ENCODE data around the gene GSG1L.

GSG1L gene

DNA sequence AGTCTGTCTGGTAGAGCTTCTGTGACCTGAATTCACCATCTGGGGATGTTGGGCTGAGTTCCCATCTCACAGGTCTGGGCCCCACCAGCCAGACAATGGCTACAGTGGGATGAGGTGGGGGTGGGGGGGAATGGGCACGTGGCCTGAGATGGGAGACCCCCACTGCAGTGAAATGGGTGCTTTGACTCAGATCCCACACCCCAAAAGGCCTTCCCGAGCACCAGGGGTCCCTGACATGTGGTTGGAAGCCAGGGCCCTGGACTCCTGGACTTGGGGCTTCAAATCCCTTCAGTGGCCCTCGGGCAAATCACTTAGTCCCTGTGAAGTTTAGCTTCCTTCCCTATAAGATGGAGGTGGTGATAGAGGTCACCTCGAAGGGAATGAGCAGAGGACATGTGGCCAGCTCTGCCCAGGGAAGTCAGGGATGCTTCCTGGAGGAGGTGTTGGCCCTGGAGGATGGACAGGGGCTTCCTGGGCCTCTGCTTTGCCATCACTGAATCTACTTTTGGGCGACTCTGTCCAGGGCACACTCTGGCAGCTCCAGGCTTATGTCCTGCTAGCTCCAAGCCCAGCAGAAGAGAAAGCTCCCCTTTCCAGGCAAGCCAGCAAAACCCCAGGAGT lies 295.4 kb downstream of the GSG1L start:
- no peak for DNase-seq

DNA sequence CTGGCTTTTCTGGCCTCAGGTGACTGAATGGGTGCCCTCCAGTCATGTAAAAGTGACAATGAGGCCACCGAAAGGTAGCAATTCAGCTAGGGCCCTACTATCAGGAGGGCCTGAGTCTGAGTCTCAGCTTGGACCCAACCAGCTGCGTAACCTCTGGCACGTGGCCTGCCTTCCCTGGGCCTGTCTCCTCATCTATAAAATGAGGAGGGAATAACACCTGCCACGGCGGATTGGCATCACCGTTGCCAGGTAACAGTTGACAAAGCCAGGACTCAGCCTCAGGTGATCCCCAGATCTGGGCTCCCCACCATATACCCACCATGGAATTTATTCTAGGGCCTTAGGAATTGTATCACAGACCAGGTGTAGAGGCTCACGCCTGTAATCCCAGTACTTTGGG lies 296.4 kb downstream of the GSG1L start:
- DNase-seq = no peak

DNA sequence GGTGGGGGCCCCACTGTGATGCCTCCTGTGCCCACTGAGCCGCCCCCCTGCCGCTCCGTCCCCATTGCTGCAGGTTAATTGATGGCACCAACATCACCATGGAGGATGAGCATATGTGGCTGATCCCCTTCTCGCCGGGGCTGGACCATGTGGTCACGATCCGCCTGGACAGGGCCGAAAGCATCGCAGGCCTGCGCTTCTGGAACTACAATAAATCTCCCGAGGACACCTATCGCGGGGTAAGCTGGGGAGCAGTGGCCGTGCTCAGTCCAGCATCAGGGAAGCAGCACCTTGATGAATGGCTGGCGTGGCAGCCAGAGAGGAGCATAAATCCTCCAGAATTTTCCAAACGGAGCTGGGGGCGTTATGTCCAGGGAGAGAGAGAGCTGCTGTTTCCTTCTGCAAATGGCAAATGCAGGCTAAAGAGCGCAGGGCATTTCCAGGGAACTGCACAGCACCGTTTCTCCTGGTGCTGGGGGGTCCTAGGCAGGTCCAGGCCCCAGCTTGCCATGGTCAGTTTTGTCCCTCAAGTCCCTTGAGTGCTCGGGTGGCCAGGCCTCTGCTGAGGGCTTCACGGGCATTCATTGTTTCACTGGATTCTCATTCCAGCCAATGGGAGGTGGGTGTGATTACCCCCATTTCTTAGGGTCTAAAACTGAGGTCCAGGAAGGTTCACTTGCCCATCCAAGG lies 297.1 kb downstream of the GSG1L start:
- DNase-seq = no peak

DNA sequence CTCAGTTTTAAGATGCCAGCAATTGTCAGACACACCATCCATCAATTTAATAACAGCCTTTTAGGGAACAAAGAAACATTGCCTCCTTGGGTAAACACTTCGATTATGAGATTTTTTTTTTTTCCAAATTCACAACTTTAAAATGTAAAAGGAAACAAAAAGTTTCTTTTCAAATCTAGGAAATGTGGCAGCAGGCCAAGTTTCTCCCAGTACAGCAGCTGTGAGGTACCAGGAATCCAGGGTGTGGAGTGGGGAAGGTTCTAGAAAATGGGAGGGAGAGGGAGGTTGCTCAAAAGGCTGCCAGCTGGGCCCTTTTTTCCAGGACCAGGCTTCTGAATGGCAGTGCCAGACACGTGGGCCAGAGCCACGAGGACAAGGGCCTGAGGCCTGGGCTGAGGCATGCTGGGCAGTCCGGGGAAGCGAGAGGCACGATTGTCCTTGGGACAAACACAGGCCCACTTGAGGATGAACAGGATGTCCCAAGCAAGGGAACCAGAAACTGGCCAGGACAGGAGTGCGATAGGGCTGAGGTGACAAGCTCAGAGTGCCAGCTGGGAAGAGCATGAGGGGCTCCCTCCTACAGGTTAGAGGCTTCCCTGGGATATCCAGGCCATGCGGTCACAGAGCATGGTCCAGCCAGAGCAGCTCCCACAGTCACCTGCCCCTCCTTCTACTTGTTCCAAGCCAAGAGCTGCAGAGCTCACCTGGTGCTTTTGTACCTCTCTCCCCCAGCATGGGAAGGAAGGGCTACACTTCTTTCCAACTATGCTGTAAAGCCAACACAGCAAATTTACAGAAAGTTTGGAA lies 298.4 kb downstream of the GSG1L start:
- no peak for DNase-seq

DNA sequence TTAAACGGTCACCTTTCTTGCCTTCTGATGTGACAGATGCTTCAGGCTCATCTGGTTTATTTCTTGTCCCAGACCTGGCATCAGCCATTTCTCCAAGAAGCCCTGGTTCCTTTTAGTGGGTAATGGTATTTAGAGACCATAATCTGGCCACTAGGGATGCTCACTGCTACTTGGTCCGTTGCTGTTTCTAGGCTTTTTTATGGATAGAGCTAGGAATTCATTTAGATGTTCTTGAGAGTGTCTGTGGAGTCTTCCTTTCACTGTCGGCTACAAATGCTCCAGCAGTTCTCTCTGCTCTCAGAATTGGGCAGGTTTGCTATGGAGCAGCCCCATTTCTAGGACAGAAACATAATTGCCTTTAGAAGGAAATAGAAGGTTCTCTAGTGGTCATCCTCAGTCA lies 299.1 kb downstream of the GSG1L start:
- DNase-seq = no peak

DNA sequence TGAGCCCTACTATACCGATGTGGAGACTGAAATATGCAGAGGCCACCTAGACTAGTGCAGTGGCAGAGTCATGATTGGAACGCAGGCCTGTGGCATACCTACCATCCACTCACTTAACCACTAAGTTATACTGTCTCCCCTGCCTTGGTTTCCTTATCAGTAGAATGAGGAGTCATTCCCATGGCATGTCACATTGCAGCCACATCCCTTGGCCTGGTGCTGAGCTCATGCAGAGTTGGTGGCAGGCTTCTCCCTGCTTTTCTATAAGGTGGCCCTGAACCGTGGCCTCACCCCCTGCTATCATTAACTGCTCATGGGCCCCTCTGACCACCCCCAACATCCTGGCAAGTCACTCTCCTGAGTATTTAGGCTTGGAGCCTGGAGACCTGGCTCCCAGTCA lies 301.1 kb downstream of the GSG1L start:
- DNase-seq = no peak

DNA sequence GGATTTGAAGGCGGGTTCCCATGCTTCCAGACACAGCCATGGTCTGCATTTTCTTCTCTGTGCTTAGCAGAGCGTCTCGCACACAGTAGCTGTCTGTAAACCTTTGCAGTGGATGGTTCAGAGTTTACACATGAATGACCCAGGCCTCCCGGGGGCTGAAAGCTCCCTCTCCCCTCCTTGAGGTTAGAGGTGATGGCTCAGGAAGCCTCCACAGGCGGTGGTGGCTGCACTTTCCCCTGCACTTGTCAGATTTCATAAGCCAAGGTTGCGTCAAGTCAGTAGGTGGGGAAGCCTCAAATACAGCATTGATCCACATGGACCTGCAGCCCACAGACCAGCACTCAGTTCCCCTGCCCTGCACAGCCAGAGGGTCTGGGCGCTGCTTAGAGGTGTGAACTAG lies 301.7 kb downstream of the GSG1L start:
- DNase-seq = no peak

DNA sequence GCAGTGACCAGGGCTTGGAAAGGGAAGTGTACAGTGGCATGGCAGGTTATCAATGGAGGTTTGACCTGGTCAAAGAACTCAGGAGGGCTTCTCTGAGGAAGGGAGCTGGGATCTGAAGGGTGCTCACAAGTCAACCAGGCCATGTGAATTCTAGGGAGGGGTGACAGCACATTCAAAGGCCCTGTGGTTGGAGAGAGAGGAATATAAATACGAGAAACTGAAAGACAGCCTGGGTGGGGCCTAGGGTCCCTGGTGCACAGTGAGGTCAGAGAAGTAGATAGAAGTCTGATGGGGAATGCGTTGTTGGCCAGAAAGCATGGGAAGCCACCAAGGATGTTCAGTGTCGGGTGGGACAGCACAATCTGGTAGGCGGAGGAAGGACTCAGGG lies 302.7 kb downstream of the GSG1L start:
- DNase-seq = no peak

DNA sequence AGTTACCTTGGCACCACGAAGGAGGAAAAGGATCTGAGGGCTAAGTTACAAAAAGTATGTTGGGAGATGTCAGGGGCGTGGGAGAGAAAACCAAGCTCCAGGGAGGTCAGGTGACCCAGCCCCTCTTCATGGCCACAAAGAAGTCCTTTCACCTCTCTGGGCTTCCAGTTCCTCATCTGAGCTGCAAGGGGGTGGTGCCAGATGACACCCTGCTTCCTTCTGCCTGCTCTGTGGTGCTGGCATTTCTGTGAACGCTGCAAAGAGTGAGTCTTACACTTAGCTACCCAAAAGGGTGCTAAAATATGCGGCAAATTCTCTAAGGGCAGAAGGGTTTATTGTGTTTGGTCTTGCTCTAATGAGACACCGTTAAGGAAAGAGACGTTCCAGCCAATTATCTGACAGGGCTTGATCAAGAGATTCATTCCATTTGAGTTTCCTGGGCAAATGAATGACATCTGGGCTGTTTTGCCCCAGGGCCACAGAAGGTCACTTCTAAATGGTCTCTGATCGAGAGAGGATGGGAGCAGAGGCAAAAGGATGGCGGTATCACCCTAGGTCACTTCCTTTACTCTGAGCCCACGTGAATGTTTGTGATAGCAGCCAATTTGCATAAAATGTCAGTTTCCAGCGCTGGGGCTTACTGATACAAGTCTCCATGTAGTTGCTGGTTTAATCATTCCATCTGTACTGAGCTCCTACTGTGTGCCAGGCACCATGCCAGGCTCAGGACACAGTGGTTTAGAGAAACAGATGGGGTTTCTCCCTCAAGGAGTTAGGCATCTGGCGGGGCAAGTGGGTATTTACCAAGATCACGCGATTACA lies 303.3 kb downstream of the GSG1L start:
- DNase-seq = no peak

DNA sequence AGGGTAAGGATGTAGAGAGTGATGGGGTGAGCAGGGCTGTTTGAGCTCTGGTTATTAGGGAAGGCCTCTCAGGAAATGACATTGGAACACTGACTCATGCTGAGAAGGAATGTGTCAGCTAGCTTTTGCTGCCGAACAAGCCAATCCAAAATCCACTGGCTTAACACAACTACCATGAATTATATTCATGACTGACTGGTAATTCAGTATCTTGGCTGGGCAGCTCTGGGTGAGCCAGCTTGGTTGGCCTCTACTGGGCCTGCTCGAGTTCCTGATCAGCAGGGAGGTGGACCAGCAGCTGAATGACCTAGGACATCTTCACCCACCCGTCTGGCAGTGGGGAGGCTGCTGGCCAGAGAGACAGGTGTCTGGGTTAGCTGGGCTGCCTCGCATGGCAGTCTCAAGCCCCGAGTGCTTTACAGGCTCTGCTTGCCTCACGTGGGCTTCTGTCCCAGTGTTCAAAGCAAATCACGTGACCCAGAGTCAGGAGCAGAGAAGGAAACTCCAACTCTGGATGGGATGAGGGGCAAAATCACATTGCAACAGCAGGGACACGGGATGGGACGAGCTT lies 304.1 kb downstream of the GSG1L start:
- DNase-seq = no peak

DNA sequence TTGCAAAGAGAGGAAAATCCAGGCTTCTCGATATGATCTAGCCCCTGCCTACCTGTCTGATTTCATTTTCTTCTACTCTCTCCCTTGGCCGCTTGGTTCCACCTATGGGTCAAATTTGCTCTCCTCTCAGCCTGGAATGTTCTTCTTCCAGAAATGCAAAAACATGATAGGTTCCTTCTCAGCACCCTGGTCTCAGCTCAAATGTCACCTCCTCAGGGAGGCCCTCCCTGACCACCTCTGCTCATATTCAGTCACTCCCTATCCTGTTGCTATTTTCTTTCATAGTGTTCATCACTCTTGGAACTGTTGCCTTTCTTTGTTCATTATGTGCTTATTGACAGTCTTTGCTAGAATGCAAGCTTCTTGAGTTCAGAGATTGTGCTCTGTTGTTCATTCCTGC lies 305.0 kb downstream of the GSG1L start:
- no peak for DNase-seq

DNA sequence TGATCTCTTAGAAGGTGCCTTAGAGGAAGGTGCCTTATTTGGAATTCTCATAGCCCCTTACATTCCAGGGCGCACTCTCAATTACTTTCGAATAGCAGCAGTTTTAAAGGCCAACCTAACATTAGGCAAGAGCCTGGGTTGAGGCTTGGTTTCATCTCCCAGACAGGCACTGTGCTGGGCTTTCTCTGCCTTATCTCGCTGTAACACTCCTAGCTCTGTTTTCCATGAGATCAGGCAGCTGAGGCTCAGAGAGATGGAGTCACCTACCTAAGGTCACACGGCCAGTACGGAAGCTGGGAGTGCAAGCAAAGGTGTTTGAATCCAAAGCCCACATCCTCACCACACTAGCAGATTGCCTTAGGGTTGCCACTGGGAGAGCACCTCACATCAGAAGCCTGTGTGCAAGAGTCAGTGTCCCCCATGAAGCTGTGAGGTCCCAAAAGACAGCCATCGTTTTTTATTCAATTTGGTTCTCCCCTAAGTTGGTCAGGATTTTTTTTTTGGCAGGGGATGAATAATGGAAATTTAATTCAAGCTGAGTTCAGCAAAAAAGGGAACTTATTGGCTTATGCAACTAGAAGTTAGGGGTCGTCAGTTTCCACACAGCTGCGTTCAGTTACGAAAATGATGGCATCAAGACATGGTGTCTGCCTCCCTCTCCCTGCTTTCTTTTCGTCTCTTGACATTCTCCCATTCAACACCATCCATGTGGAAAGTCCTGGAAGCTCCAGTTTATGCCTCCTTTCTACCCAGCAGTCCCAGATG lies 307.1 kb downstream of the GSG1L start:
- DNase-seq = no peak

DNA sequence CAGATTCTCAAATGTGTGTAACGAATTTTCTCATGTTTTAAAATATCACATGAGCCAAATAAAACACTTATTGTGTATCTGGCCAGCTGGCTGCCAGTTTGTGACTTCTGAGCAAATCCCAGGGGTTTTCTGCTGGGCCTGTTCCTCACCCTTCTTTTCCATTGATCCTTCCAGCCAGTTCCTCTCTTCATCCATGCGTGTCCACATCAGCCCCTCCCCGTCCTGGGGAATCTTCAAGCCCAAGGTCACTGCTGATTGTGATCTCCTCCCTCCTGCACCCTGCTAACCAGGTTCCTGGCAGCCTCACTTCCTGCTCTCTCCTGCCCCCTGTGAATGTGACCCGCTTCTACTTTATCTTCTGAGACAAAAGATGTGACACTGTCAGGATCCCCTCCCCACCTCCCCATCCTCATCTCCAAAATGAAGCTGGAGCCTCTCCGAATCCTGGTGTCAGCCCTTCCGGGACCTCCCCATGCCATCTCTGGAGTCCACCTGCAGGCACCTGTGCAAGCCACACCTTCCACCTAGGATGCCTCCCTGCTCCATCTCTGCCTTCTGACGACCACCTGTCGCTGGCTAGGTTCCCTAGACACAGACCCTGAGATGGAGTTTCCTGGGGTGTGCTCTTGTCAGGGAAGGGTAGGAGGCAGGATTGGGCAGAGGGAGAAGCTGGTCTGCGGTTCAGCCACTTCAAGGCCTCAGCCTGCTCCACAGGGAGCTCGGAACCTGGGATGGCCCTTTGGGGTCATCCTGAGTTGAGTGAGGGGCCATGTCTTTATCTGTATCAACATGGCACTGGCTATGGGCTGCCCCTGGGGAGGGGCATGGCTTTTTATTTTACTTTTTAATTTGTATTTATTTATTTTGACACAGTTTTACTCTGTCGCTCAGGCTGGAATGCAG lies 308.5 kb downstream of the GSG1L start:
- DNase-seq = no peak

DNA sequence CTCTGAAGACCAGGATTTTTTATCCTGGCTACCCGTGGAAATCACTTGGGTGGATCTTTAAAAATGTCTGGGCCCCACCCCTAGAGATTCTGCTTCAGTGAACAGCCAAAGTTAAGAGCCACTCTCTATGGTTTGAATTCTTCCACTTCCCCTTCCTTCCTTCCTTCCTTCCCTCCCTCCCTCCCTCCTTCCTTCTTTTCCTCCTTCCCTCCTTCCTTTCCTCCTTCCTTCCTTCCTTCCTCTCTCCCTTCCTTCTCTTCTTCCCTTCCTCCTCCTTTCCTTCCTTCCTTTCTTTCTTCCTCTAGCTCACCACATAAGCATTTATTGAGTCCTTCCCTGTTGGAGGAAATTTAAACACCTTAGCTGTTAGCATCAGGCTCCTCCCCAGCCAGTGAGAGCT lies 310.0 kb downstream of the GSG1L start:
- no peak for DNase-seq

DNA sequence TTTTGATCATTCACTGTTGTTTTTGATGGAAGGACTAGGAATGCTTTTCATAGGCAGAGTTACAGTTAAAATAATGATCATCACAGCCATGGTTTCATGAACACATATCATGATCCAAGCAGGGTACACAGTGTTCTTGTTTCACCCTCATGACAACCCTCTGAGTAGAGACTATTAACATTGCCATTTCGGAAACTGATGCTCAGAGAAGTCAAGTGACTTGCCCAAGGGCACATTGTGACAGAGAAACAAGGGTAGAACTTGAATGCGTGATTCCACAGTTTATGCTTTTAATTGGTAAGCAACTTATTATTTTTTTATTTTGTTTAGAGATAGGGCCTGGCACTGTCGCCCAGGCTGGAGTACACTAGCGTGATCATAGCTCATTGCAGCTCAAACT lies 311.3 kb downstream of the GSG1L start:
- no peak for DNase-seq

DNA sequence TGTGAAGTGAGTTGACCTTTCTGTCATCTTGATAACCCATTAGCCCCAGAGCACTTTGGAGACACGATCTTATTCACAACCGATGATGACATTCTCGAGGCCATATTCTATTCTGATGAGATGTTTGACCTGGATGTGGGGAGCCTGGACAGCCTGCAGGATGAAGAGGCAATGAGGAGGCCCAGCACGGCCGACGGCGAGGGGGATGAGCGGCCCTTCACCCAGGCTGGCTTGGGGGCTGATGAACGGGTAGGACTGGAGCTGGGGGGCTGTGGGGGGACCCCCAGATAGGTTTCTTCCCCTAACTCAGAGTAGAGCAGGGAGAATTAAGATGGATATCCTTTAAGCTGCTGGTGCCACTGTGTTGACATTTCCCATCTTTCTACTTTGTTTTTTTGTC lies 311.8 kb downstream of the GSG1L start:
- no peak for DNase-seq

DNA sequence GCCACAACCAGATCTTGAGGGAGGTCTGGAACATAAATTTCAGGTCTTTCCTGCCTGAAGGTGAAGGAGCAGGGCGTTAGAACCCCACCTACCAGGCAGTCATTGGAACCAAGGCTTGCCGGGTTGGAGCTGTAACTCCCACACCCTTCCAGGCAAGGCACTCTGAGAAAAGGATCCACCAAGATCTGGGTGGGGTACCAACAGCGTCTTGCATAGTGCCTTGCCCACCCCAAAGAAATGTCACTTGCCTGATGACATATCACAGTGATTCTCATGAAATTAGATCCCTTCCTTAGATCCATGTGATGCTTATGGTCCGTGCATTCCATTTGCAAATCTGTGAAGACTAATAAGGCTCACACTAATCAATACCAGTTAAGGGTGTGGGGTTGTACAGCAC lies 312.3 kb downstream of the GSG1L start:
- no peak for DNase-seq

DNA sequence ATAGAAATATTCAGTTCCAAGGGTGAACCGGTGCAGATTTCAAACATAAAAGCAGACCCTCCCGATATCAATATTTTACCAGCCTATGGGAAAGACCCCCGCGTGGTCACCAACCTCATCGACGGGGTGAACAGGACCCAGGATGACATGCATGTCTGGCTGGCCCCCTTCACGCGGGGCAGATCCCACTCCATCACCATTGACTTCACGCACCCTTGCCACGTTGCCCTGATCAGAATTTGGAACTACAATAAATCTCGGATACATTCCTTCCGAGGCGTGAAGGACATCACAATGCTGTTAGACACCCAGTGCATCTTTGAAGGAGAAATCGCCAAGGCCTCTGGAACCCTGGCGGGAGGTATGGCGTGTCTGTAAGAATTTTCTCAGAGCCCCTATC lies 313.6 kb downstream of the GSG1L start:
- no peak for DNase-seq

DNA sequence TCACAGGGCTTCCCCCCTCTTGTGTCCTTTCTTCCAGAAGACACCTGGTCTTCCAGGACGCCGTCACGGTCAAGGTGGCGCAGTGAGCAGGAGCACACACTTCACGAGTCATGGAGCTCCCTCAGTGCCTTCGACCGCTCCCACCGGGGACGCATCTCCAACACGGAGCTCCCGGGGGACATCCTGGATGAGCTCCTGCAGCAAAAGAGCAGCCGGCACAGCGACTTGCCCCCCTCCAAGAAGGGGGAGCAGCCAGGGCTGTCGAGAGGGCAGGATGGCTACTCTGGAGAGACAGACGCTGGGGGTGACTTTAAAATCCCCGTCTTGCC lies 314.0 kb downstream of the GSG1L start:
- no peak for DNase-seq

DNA sequence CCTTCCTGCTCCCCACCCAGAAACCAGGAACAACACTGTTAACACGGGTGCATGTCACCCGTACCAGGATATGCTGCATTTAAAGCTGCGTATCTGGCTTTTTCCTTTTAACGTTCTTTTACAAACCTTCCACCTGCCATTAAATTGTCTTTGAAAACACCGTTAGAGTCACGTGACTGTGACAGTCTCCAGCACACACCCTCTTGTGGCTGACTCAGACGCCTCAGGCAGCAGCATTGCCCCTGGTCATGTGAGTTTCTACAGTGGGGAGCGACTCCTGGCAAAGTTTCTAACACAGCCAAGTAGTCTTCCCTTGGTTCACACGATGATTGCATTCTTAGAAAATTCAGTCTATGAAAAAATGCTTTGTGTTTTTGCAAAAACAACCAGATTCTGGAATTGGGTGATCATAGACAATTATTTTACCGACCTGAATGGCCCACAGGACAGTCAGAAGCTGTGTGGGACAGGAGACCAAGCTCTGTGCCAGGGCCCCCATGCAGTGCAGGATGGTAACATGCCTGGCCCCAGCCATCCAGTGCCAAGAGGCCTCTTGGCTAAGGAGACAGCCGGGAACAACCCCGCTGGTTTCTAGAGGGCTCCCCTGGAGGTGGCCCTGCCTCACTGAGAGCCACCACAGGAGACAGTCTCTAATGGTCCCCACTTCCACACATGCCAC lies 314.5 kb downstream of the GSG1L start:
- no peak for DNase-seq

DNA sequence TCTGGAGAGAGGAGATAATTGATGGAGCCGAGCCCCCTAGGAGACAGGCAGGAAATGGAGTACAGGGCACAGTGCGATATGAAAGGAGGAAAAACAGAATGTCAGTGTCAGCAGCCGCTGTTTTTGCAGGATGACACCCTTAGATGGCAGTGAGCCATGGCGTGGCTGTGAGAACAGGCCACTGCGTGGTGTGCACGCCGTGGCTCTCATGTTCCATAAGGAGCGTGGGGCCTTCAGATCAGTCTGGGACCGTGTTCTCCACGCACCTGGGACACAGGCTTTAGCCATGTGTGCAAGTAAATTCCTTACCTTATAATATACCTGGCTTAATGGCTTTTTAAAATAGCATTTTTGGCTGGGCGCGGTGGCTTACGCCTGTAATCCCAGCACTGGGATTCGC lies 315.6 kb downstream of the GSG1L start:
- DNase-seq = no peak

Measured in DMS79 (cell line).